ENCODE data around the gene EXD3. TPM values are rescaled to one million over a fixed set of nuclear protein-coding genes. Genes with fewer than 3 reads are reported as not detected.

The EXD3 gene
- total RNA-seq, 1 donor: 6.1 TPM

DNA sequence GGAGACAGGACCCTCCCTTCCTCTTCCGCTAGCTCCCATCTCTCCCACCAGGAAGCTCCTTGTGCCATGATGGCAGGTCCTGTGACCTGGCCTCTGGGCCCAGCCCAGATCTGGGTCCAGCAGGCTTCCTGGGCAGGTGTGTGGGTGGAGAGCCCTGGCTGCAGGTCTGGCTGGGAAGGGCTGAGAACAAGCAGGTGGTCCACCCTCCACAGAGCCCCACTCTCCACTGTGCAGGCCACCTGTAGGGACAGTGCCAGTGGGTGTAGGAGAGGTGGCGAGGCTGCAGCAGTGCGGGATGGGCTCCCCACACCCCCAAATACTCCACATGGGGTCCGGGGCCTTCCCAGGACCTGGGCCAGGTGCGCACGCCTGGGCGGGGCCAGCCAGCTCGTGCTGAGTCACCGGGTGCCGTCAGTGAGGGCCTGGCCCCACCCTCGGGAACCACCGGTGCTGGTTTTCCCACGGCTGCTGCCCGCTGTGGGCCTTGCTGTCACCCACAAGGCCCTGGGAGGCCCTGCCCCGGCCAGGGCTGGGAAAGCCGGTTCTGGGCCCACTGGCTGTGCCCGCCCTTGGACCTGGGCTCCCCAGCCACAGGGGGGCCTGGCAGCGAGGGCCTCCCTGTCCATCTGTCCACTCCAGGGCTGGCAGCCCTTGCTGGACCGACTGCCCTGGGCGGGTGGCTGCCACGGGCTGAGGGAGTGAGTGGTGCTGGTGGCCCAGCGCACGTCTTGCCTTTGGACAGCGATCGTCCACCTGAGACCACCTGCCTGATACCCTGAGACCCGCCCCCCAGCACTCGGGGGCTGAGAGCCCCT, 111.6 kb downstream of the EXD3 start:
- no peaks in the 10 kb centered on the region for H3K9me3 ChIP-seq (ENCODE audit: low read depth, low read length)
- peaks cover 3% of the 10 kb centered on the region for H3K27me3 ChIP-seq (ENCODE audit: insufficient read depth, low read length)
- peaks cover 11% of the 10 kb centered on the region for H3K4me1 ChIP-seq (ENCODE audit: insufficient read depth, low read length)
- H3K4me3 ChIP-seq (ENCODE audit: low read length): no peak overlapping the region

GRCh38 chr9:137310189-137311052, 112.5 kb downstream of the EXD3 start:
- peaks cover 17% of the 10 kb centered on the region for H3K4me1 ChIP-seq (ENCODE audit: insufficient read depth, low read length)
- no peak overlapping the region for H3K4me3 ChIP-seq (ENCODE audit: low read length)
- no peaks in the 10 kb centered on the region for H3K9me3 ChIP-seq (ENCODE audit: low read depth, low read length)
- H3K27me3 ChIP-seq (ENCODE audit: insufficient read depth, low read length): peaks cover 4% of the 10 kb centered on the region

DNA sequence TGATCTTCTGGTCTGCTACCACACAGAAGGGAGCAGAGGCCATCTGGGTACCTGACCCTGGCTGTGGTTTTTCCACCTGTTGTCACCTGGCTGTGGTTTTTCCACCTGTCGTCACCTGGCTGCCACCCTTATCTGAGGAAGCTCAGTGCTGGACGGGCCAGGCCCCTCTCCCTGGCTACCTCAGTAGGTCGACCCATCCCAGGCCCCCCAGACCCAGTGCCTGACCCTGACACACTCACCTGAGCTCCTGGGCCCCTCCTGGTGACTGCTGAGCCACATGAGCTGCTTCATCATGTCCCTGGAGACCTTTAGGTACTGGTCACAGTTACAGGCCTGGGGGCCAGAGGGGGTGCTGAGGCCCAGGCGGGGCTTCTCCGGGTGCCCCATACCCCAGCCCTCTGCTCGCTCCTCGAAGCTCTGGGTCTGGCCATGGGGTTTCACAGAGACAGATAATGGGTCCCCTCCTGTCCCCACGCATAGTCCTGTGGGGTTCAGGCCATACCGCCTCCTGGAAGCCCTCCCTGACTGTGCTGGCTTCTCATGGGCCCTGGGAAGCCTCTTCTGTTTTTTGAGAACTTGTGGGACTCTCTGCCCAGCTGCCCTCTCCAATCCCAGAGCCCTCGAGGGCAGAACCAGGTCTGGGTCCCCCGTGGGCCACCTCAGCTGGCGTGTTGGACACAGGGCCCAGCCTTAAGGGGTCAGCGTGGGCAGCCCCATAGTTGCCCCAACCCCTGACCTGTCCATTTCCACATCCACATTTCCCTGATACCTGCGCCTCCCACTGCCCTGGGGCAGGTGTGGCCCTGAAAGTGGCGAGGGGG, 113.4 kb downstream of the EXD3 start:
- Histone ChIP-seq H3K4me1 (ENCODE audit: insufficient read depth, low read length) (peaks cover 24% of the 10 kb centered on the region), H3K9me3 (ENCODE audit: low read depth, low read length) (no peaks in the 10 kb centered on the region), H3K4me3 (ENCODE audit: low read length) (no peak overlapping the region), H3K27me3 (ENCODE audit: insufficient read depth, low read length) (peaks cover 4% of the 10 kb centered on the region)

DNA sequence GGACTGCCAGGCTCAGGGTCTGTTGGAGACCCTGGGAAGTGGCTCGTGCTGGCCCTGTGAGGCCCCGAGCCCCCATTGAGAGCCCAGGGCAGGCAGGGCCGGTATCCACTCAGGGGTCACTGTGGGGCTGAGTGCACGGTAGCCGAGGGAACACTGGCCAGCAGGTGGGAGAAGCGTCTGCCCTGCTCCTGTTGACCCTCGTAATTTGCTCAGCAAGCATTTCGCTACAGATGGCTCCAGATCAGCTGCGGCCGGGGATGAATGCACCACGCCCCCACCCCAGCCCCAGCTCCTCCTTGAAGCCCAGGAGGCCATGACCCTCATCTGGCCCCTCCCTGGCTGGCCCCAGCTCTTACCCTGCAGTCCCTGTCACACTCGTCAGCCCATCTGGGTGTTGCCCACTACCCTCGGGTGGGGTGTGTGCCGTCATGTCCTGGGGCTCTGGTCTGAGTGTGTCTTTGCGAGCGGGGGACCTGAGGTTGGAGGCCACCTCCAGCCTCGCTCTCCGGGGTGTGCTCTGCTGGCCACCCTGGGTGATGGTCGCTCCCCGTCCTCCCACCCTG, 114.8 kb downstream of the EXD3 start:
- Histone ChIP-seq H3K4me3 (ENCODE audit: low read length) (no peak overlapping the region), H3K9me3 (ENCODE audit: low read depth, low read length) (no peaks in the 10 kb centered on the region), H3K27me3 (ENCODE audit: insufficient read depth, low read length) (peaks cover 6% of the 10 kb centered on the region), H3K4me1 (ENCODE audit: insufficient read depth, low read length) (peaks cover 24% of the 10 kb centered on the region)

DNA sequence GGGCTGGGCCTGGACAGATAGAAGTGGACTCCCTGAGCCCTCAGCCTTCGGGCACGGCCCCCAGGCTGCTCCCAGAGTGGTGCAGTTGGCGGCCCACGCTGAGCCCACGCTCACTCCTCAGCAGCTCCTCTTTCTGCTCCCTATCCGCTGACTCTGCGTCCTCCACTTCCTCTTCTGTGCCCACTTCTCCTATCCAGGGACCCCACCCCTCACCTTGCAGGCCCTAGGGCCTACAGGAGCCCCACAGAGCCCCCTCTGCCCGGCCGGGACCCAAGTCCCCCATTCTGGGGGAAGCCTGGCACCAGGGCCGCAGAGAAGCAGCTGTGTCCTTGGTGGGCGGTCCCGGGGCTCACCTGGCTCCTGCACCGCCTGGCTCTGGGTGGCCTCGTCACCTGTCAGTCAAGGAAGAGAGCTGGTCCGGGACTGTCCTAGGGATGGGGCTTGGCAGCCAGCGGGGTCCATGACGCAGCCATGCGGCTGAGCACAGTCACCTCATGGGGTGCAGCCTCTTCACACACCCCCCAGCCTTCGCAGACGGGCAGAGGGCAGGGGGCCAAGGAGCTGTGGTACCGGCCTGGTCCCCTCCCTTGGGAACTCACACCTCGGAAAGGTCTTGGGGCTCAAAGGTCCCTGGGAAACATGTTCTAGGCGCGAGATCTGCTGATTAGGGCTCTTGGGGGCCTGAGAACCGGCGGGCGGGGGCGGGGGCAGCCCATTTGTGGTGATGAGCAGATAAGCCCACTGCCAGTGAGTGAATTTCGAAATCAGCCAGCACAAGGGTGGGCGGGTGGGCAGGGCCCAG, 115.5 kb downstream of the EXD3 start:
- peaks cover 31% of the 10 kb centered on the region for H3K4me1 ChIP-seq (ENCODE audit: insufficient read depth, low read length)
- H3K4me3 ChIP-seq (ENCODE audit: low read length): no peak overlapping the region
- H3K9me3 ChIP-seq (ENCODE audit: low read depth, low read length): no peaks in the 10 kb centered on the region
- H3K27me3 ChIP-seq (ENCODE audit: insufficient read depth, low read length): peaks cover 10% of the 10 kb centered on the region

GRCh38 chr9:137306850-137307254, 116.1 kb downstream of the EXD3 start:
- Histone ChIP-seq H3K4me3 (ENCODE audit: low read length) (no peak overlapping the region), H3K4me1 (ENCODE audit: insufficient read depth, low read length) (peaks cover 32% of the 10 kb centered on the region), H3K27me3 (ENCODE audit: insufficient read depth, low read length) (peaks cover 10% of the 10 kb centered on the region), H3K9me3 (ENCODE audit: low read depth, low read length) (no peaks in the 10 kb centered on the region)

- Histone ChIP-seq H3K4me1 (ENCODE audit: insufficient read depth, low read length) (peaks cover 36% of the 10 kb centered on the region), H3K4me3 (ENCODE audit: low read length) (no peak overlapping the region), H3K27me3 (ENCODE audit: insufficient read depth, low read length) (peaks cover 10% of the 10 kb centered on the region), H3K9me3 (ENCODE audit: low read depth, low read length) (no peaks in the 10 kb centered on the region)
Measured at GRCh38 chr9:137306066-137306849, 116.7 kb downstream of the EXD3 start.

DNA sequence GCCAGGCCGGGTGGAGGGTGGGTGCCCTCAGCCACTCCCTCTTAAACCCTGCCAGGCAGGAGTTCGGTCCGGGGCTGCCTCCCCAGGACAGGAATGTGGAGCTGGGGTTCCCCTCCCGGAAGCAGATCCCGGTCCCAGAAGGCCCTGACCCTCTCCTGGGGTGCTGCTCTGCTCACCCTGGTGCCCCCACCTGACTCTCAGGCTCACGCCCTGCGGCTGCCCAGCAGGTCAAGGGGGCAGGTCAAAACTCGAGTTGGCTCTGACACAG, 117.2 kb downstream of the EXD3 start:
- Histone ChIP-seq H3K27me3 (ENCODE audit: insufficient read depth, low read length) (peaks cover 13% of the 10 kb centered on the region), H3K9me3 (ENCODE audit: low read depth, low read length) (no peaks in the 10 kb centered on the region), H3K4me3 (ENCODE audit: low read length) (no peak overlapping the region), H3K4me1 (ENCODE audit: insufficient read depth, low read length) (peaks cover 42% of the 10 kb centered on the region)

GRCh38 chr9:137305060-137305797, 117.7 kb downstream of the EXD3 start:
- peaks cover 44% of the 10 kb centered on the region for H3K4me1 ChIP-seq (ENCODE audit: insufficient read depth, low read length)
- H3K4me3 ChIP-seq (ENCODE audit: low read length): no peak overlapping the region

GRCh38 chr9:137304383-137305059, 118.4 kb downstream of the EXD3 start:
- peaks cover 44% of the 10 kb centered on the region for H3K4me1 ChIP-seq (ENCODE audit: insufficient read depth, low read length)
- H3K4me3 ChIP-seq (ENCODE audit: low read length): no peak overlapping the region
- H3K9me3 ChIP-seq (ENCODE audit: low read depth, low read length): no peaks in the 10 kb centered on the region
- H3K27me3 ChIP-seq (ENCODE audit: insufficient read depth, low read length): peaks cover 24% of the 10 kb centered on the region

More at GRCh38 chr9:137305060-137305797, 117.7 kb downstream of the EXD3 start:
- H3K9me3 ChIP-seq (ENCODE audit: low read depth, low read length): no peaks in the 10 kb centered on the region
- peaks cover 17% of the 10 kb centered on the region for H3K27me3 ChIP-seq (ENCODE audit: insufficient read depth, low read length)

GRCh38 chr9:137303893-137304382, 119.0 kb downstream of the EXD3 start:
- peaks cover 44% of the 10 kb centered on the region for H3K4me1 ChIP-seq (ENCODE audit: insufficient read depth, low read length)
- no peak overlapping the region for H3K4me3 ChIP-seq (ENCODE audit: low read length)
- peaks cover 29% of the 10 kb centered on the region for H3K27me3 ChIP-seq (ENCODE audit: insufficient read depth, low read length)
- H3K9me3 ChIP-seq (ENCODE audit: low read depth, low read length): no peaks in the 10 kb centered on the region

DNA sequence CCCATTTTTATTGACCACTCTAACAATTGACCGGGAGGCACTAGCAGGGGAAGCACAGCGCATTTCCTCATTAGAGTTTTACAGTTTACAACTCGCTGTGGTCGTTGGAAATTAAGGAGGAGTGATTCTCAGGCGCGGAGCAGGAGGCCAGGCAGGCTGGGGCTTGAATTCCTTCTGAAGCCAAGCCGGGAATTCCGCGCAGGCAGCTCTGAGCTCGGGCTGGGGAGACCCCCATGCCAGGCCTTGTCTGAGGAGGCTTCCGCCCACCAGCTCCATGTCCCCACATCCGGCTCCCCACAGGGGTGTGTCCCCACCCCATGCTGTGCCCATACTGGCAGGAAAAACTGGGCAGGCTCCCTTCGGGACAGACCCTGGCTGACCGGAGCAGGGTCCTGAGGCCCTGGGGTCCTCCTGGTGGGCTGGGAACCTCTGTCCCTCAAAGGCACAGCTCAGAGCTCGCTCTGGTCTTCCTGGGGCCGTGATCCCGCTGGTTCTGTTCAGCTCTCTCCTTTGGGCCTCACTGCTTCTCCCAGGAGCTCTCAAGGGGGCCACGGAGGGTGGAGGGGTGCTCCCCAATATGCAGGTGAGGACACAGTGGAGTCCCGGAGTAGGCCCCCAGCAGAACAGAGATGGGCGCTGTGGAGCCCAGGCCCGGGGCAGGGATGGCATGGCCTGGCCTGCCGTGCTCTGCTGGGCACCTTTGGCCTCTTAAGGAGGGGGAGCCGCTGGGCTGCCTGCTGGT, 119.6 kb downstream of the EXD3 start:
- H3K4me3 ChIP-seq (ENCODE audit: low read length): no peak overlapping the region
- H3K9me3 ChIP-seq (ENCODE audit: low read depth, low read length): no peaks in the 10 kb centered on the region
- peaks cover 36% of the 10 kb centered on the region for H3K27me3 ChIP-seq (ENCODE audit: insufficient read depth, low read length)
- peaks cover 44% of the 10 kb centered on the region for H3K4me1 ChIP-seq (ENCODE audit: insufficient read depth, low read length)
